Esophagus muscularis mucosa (tissue), 4 donors: ENCODE results near the gene SLC4A1. TPM values are rescaled to one million over a fixed set of nuclear protein-coding genes. Genes with fewer than 3 reads are reported as not detected.

ENCODE experiments used
- DNase-seq: peaks from one replicate; pipeline ENCODE4 v3.0.0-alpha.2; 2017; ENCODE audit errors: extremely low spot score
- H3K27ac ChIP-seq, 4 donors: fragments of 200-600 bp; sonication (generic); replicated peaks in 1 of 4; 1 replicate in 3 of 4; 2 replicates in 1 of 4; pipeline ENCODE4 v1.5.1; 2016 to 2019; ENCODE audit warnings: mild to moderate bottlenecking in 1 of 4
- H3K27me3 ChIP-seq, 4 donors: fragments of 200-600 bp; sonication (generic); one replicate each; pipeline versions ENCODE4 v1.5.1 to v1.6.0; 2016 to 2019
- H3K36me3 ChIP-seq, 4 donors: fragments of 200-600 bp; sonication (generic); one replicate each; pipeline ENCODE4 v1.5.1; 2016 to 2019
- H3K4me1 ChIP-seq, 4 donors: fragments of 200-600 bp; sonication (generic); one replicate each; pipeline ENCODE4 v1.5.1; 2016 to 2019
- H3K4me3 ChIP-seq, 4 donors: fragments of 200-600 bp; sonication (generic); 1 replicate in 2 of 4; 2 replicates in 2 of 4; pipeline ENCODE4 v1.5.1; 2016 to 2019; ENCODE audit warnings: mild to moderate bottlenecking in 4 of 4, moderate library complexity in 1 of 4
- H3K9me3 ChIP-seq, 4 donors: fragments of 200-600 bp; sonication (generic); 1 replicate in 3 of 4; 2 replicates in 1 of 4; pipeline ENCODE4 v1.5.1; 2016 to 2019
- CTCF ChIP-seq, 3 experiments: fragments of 200-600 bp in 2 of 3; fragments of 450-650 bp in 1 of 3; sonication (generic) in 2 of 3; IDR thresholded peaks; one replicate each; pipeline ENCODE4 v1.5.1; 2017 to 2019; ENCODE audit warnings: antibody characterized with exemption in 3 of 3, mild to moderate bottlenecking in 2 of 3, moderate library complexity in 1 of 3
- EP300 ChIP-seq: sonication (generic); formaldehyde crosslinking; IDR thresholded peaks from one replicate; pipeline ENCODE4 v1.6.1; 2017; ENCODE audit warnings: antibody characterized with exemption
- POLR2A ChIP-seq: fragments of 450-650 bp; IDR thresholded peaks from one replicate; pipeline ENCODE4 v1.6.1; 2017; ENCODE audit warnings: antibody characterized with exemption, moderate library complexity, mild to moderate bottlenecking, low read depth
- POLR2AphosphoS5 ChIP-seq, 2 donors: sonication (generic); formaldehyde crosslinking; IDR thresholded peaks; one replicate each; pipeline ENCODE4 v1.6.1; 2017; ENCODE audit warnings: antibody characterized with exemption in 2 of 2
- WGBS: methylation state at CpG from one replicate; pipeline ENCODE4 v1.1.5; 2018; 5-methylcytosine and 5-hydroxymethylcytosine counted together
- intact Hi-C: fragments of 100-400 bp; cut with DNase I; formaldehyde crosslinking; loops from one replicate; pipeline ENCODE4 v1.15.1; 2023
- total RNA-seq, 4 donors: library from RNA; depleted of rRNA; stranded (reverse); fragments of >200 nt; gene quantifications; one replicate each; pipeline versions ENCODE4 v1.1.0 to v1.2.1, GENCODE V29; 2016

Gene SLC4A1
- total RNA-seq, 4 donors from 2014 or later: 0.11 to 2.0 (median 0.19) TPM; not detected in 1

- 88% methylated on average over 17 of the region's 30 CpGs for WGBS
- peaks cover 43 to 97% (median 91%) of the 10 kb centered on the region in 4 donors for H3K36me3 ChIP-seq
- H3K27ac ChIP-seq: peak overlapping the region in 3 of 4 donors; percentile 60 to 76 (median 69)
- peaks cover 0 to 8% (median 0%) of the 10 kb centered on the region in 4 donors for H3K27me3 ChIP-seq
- H3K4me1 ChIP-seq: peaks cover 15 to 50% (median 33%) of the 10 kb centered on the region in 4 donors
- TF ChIP-seq POLR2A (no peak), POLR2AphosphoS5 (IDR thresholded peaks at IDR 0.05) (no peak), EP300 (no peak), CTCF (IDR thresholded peaks at IDR 0.05) (no peak)
- no peak for DNase-seq
- no peaks in the 10 kb centered on the region for H3K9me3 ChIP-seq
- no peak overlapping the region for H3K4me3 ChIP-seq
- intact Hi-C loops: loop anchor here (2.0 kb wide), 1 partner anchor 117 kb away; no protein-coding TSS in a partner anchor
Observed at GRCh38 chr17:44211281-44212265, 56.4 kb downstream of the SLC4A1 start.

- Histone ChIP-seq H3K36me3 (peaks cover 33 to 88% (median 83%) of the 10 kb centered on the region in 4 donors), H3K27ac (peak overlapping the region; percentile 60 to 82 (median 72))
- intact Hi-C loops: loop anchor here (2.0 kb wide), 1 partner anchor 118 kb away; no protein-coding TSS in a partner anchor
Observed at GRCh38 chr17:44210342-44211192, 57.4 kb downstream of the SLC4A1 start.

GRCh38 chr17:44209786-44210341 lies 58.1 kb downstream of the SLC4A1 start:
- no peak for DNase-seq
- H3K27me3 ChIP-seq: peaks cover 0 to 8% (median 0%) of the 10 kb centered on the region in 4 donors
- H3K4me3 ChIP-seq: peak overlapping the region in 3 of 4 donors; percentile 27 to 39 (median 35)
- peaks cover 26 to 81% (median 76%) of the 10 kb centered on the region in 4 donors for H3K36me3 ChIP-seq
- TF ChIP-seq CTCF (IDR thresholded peaks at IDR 0.05) (no peak), EP300 (no peak), POLR2A (no peak), POLR2AphosphoS5 (IDR thresholded peaks at IDR 0.05) (no peak)
- peak overlapping the region; percentile 60 to 82 (median 72) for H3K27ac ChIP-seq
- WGBS: 71% methylated on average over 9 of the region's 11 CpGs
- intact Hi-C loops: loop anchor here (2.0 kb wide), 1 partner anchor 119 kb away; no protein-coding TSS in a partner anchor
- H3K9me3 ChIP-seq: no peaks in the 10 kb centered on the region
- peaks cover 14 to 37% (median 23%) of the 10 kb centered on the region in 4 donors for H3K4me1 ChIP-seq

More at GRCh38 chr17:44210342-44211192, 57.4 kb downstream of the SLC4A1 start:
- TF ChIP-seq CTCF (IDR thresholded peaks at IDR 0.05) (peak; percentile 99 to 100 (median 100)), POLR2AphosphoS5 (IDR thresholded peaks at IDR 0.05) (peak; percentile 74 to 79), POLR2A (no peak), EP300 (no peak)
- Histone ChIP-seq H3K4me3 (peak overlapping the region; percentile 13 to 39 (median 31)), H3K9me3 (no peaks in the 10 kb centered on the region), H3K27me3 (peaks cover 0 to 8% (median 0%) of the 10 kb centered on the region in 4 donors), H3K4me1 (peaks cover 14 to 40% (median 25%) of the 10 kb centered on the region in 4 donors)
- no CpG with 5 or more reads among the region's 64 CpGs for WGBS
- no peak for DNase-seq

GRCh38 chr17:44207743-44208142 lies 60.2 kb downstream of the SLC4A1 start:
- TF ChIP-seq POLR2A: no peak
- no peak for TF ChIP-seq EP300
- TF ChIP-seq POLR2AphosphoS5 (IDR thresholded peaks at IDR 0.05): no peak
- no peak for TF ChIP-seq CTCF (IDR thresholded peaks at IDR 0.05)
- H3K4me3 ChIP-seq: no peak overlapping the region
- peaks cover 0 to 8% (median 0%) of the 10 kb centered on the region in 4 donors for H3K27me3 ChIP-seq
- H3K4me1 ChIP-seq: peaks cover 14 to 38% (median 33%) of the 10 kb centered on the region in 4 donors
- H3K9me3 ChIP-seq: no peaks in the 10 kb centered on the region
- intact Hi-C loops: no loop called here
- H3K27ac ChIP-seq: no peak overlapping the region
- no peak for DNase-seq
- 80% methylated on average over 5 of the region's 5 CpGs for WGBS
- H3K36me3 ChIP-seq: peaks cover 18 to 61% (median 58%) of the 10 kb centered on the region in 4 donors
